Hepatocyte (in vitro differentiated cells): ENCODE results near the gene POC1B. TPM values are rescaled to one million over a fixed set of nuclear protein-coding genes. Genes with fewer than 3 reads are reported as not detected.
A peak's percentile ranks its signal among the peaks of the same experiment; 100 is the strongest.

ENCODE experiments used
- DNase-seq: peaks from one replicate; pipeline ENCODE4 v3.0.0-alpha.2; 2016; ENCODE audit warnings: low spot score
- H2AFZ ChIP-seq: fragments of 200-600 bp; sonication (generic); 2 replicates; pipeline ENCODE4 v1.6.0; 2016; ENCODE audit warnings: antibody characterized with exemption, mild to moderate bottlenecking
- H3K27ac ChIP-seq: fragments of 200-600 bp; sonication (generic); 2 replicates; pipeline ENCODE4 v1.5.1; 2016; ENCODE audit warnings: mild to moderate bottlenecking
- H3K27me3 ChIP-seq: fragments of 200-600 bp; sonication (generic); 2 replicates; pipeline ENCODE4 v1.6.1; 2016
- H3K36me3 ChIP-seq: fragments of 200-600 bp; sonication (generic); replicated peaks from 2 replicates; pipeline ENCODE4 v1.5.1; 2016; ENCODE audit warnings: low read depth; ENCODE audit not compliant: insufficient read depth
- H3K4me1 ChIP-seq: fragments of 200-600 bp; sonication (generic); 2 replicates; pipeline ENCODE4 v1.5.1; 2016; ENCODE audit warnings: mild to moderate bottlenecking, moderate library complexity; ENCODE audit not compliant: insufficient read depth
- H3K4me2 ChIP-seq: fragments of 200-600 bp; sonication (generic); 2 replicates; pipeline ENCODE4 v1.6.0; 2016
- H3K4me3 ChIP-seq: fragments of 200-600 bp; sonication (generic); 2 replicates; pipeline ENCODE4 v1.5.1; 2016; ENCODE audit warnings: mild to moderate bottlenecking
- H3K79me2 ChIP-seq: fragments of 200-600 bp; sonication (generic); 2 replicates; pipeline ENCODE4 v1.6.0; 2017; ENCODE audit warnings: mild to moderate bottlenecking
- H3K9me2 ChIP-seq: fragments of 200-600 bp; sonication (generic); replicated peaks from 2 replicates; pipeline ENCODE4 v1.6.0; 2017; ENCODE audit warnings: mild to moderate bottlenecking; ENCODE audit not compliant: insufficient read depth
- H3K9me3 ChIP-seq: fragments of 200-600 bp; sonication (generic); 2 replicates; pipeline ENCODE4 v1.5.1; 2016; ENCODE audit warnings: low read depth, mild to moderate bottlenecking
- H4K20me1 ChIP-seq: fragments of 200-600 bp; sonication (generic); 2 replicates; pipeline ENCODE4 v1.6.0; 2016; ENCODE audit warnings: mild to moderate bottlenecking; ENCODE audit not compliant: insufficient read depth, poor library complexity, severe bottlenecking
- CTCF ChIP-seq: fragments of 200-600 bp; sonication (generic); IDR thresholded peaks from 2 replicates; pipeline ENCODE4 v1.5.1; 2016; ENCODE audit warnings: antibody characterized with exemption, mild to moderate bottlenecking; ENCODE audit not compliant: poor library complexity
- EZH2 ChIP-seq: fragments of 200-600 bp; sonication (generic); IDR thresholded peaks from 2 replicates; pipeline ENCODE4 v1.6.1; 2016; ENCODE audit warnings: antibody characterized with exemption, mild to moderate bottlenecking, borderline replicate concordance
- EZH2phosphoT487 ChIP-seq: fragments of 200-600 bp; sonication (generic); IDR thresholded peaks from one replicate; pipeline ENCODE4 v1.6.1; 2018; ENCODE audit warnings: antibody characterized with exemption, mild to moderate bottlenecking, low read depth, moderate library complexity; ENCODE audit not compliant: unreplicated experiment, severe bottlenecking
- WGBS: methylation state at CpG from one replicate; pipeline ENCODE4 v1.1.6; 2016; ENCODE audit warnings: low lambda C conversion rate; ENCODE audit errors: missing lambda C conversion rate; 5-methylcytosine and 5-hydroxymethylcytosine counted together
- polyA plus RNA-seq: library from polyadenylated mRNA; unstranded; fragments of >200 nt; fragmentation: Nextera tagmentation; extraction: Ambion mirVana; gene quantifications from 2 replicates; pipeline ENCODE4 v1.2.1, GENCODE V29; 2016
- total RNA-seq: library from RNA; depleted of rRNA; stranded (reverse); fragments of >200 nt; gene quantifications from 2 replicates; pipeline ENCODE4 v1.2.3, GENCODE V29; 2014

Gene POC1B
- total and polyA plus RNA-seq, 2 experiments from 2014 or later, result 11.6 to 18.9 TPM

- Histone ChIP-seq H3K36me3 (no peaks in the 10 kb centered on the region), H3K27me3 (no peaks in the 10 kb centered on the region), H3K27ac (no peak overlapping the region), H3K4me3 (no peak overlapping the region), H3K4me1 (peaks cover under 1% of the 10 kb centered on the region), H3K9me2 (no peaks in the 10 kb centered on the region), H3K9me3 (no peaks in the 10 kb centered on the region), H3K4me2 (no peak overlapping the region), H3K79me2 (no peaks in the 10 kb centered on the region), H4K20me1 (no peaks in the 10 kb centered on the region), H2AFZ (no peak overlapping the region)
- no peak for TF ChIP-seq EZH2phosphoT487
- no peak for TF ChIP-seq EZH2
- TF ChIP-seq CTCF, result no peak
- WGBS, result 100% methylated on average over 2 of the region's 2 CpGs
- no peak for DNase-seq
Observed at GRCh38 chr12:89411234-89411633, 114.6 kb downstream of the POC1B start.

GRCh38 chr12:89405626-89406345 is 120.1 kb downstream of the POC1B start:
- H3K27ac ChIP-seq, result no peak overlapping the region
- no peak overlapping the region for H3K4me3 ChIP-seq
- no peak overlapping the region for H3K4me2 ChIP-seq
- DNase-seq, result no peak
- no peak for TF ChIP-seq CTCF
- TF ChIP-seq EZH2phosphoT487, result no peak
- TF ChIP-seq EZH2, result no peak
- no peak overlapping the region for H2AFZ ChIP-seq
- no peaks in the 10 kb centered on the region for H3K4me1 ChIP-seq
- WGBS, result 94% methylated on average over 4 of the region's 4 CpGs
- no peaks in the 10 kb centered on the region for H3K27me3 ChIP-seq
- no peaks in the 10 kb centered on the region for H3K36me3 ChIP-seq
- H3K9me3 ChIP-seq, result no peaks in the 10 kb centered on the region
- no peaks in the 10 kb centered on the region for H3K9me2 ChIP-seq
- no peaks in the 10 kb centered on the region for H3K79me2 ChIP-seq
- no peaks in the 10 kb centered on the region for H4K20me1 ChIP-seq

DNA sequence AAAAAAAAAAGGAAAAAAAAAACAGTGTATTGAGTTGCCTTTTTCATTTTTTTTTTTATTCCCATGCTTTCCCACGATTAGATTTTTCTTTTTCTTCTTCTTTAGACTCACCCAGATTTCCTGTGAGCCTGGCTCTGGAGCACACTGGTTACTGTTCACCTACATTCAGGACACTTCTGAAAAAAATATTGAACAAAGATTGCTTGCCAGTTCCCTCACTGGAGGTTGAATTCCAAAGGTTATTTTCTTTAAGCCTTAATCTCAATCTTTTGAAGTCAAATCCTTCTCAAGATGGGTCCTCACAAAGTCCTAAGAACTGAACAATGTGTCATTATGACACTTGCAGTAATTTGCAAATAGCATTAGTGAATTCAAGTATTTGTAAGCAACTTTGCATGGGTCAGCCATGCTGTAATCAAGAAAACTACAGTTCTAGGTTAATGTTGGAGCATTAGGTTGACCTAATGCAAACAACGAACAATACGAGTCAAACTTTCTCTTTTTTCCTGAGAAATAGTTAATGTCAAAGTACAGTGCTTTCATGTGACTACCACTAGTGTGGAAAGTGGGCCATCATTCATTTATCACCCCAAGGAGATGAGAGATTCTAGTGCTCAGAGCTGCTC is 124.3 kb downstream of the POC1B start:
- H3K4me2 ChIP-seq, result no peak overlapping the region
- H3K27me3 ChIP-seq, result no peaks in the 10 kb centered on the region
- H3K79me2 ChIP-seq, result no peaks in the 10 kb centered on the region
- H3K27ac ChIP-seq, result peak overlapping the region; percentile 58
- 60% methylated on average over 3 of the region's 3 CpGs for WGBS
- no peak overlapping the region for H2AFZ ChIP-seq
- H3K4me3 ChIP-seq, result no peak overlapping the region
- no peak for TF ChIP-seq EZH2
- no peak for TF ChIP-seq CTCF
- no peak for TF ChIP-seq EZH2phosphoT487
- H3K9me2 ChIP-seq, result no peaks in the 10 kb centered on the region
- no peaks in the 10 kb centered on the region for H3K36me3 ChIP-seq
- no peaks in the 10 kb centered on the region for H3K9me3 ChIP-seq
- H3K4me1 ChIP-seq, result no peaks in the 10 kb centered on the region
- DNase-seq, result no peak
- no peaks in the 10 kb centered on the region for H4K20me1 ChIP-seq
